HepG2 (cell line): ENCODE results near the gene PLEKHA6. TPM values are rescaled to one million over a fixed set of nuclear protein-coding genes. Genes with fewer than 3 reads are reported as not detected.

Source experiments
- ATRX ChIP-seq: sonication (generic); formaldehyde crosslinking; IDR thresholded peaks from 2 replicates; pipeline ENCODE4 v1.4.0; 2020; ENCODE audit warnings: missing genetic modification reagents, borderline replicate concordance
- IRF2 ChIP-seq: IDR thresholded peaks from 2 replicates; pipeline ENCODE4 v1.6.1; 2018; ENCODE audit warnings: missing genetic modification reagents, missing compliant biosample characterization
- MTERF4 ChIP-seq: sonication (generic); formaldehyde crosslinking; IDR thresholded peaks from 2 replicates; pipeline ENCODE4 v1.8.0; 2023; ENCODE audit warnings: mild to moderate bottlenecking, missing genetic modification reagents
- NCOA1 ChIP-seq: sonication (generic); formaldehyde crosslinking; IDR thresholded peaks from 2 replicates; pipeline ENCODE4 v1.9.0; 2021; ENCODE audit warnings: missing genetic modification reagents
- NFE2L1 ChIP-seq: sonication (generic); formaldehyde crosslinking; IDR thresholded peaks from 2 replicates; pipeline ENCODE4 v1.4.0; 2020; ENCODE audit warnings: missing genetic modification reagents, mild to moderate bottlenecking, borderline replicate concordance
- NFYC ChIP-seq: IDR thresholded peaks from 2 replicates; pipeline ENCODE4 v1.6.1; 2016; ENCODE audit warnings: missing genetic modification reagents, missing compliant biosample characterization
- NONO ChIP-seq, 2 experiments: fragments of 450-650 bp in 1 of 2; sonication (generic) in 1 of 2; formaldehyde crosslinking in 1 of 2; IDR thresholded peaks in 1 of 2; conservative IDR thresholded peaks in 1 of 2; 2 replicates each; pipeline versions ENCODE4 v1.6.1 to v1.8.0; 2017 to 2022; ENCODE audit warnings: mild to moderate bottlenecking in 1 of 2, missing genetic modification reagents in 1 of 2, moderate library complexity in 1 of 2
- SAP130 ChIP-seq: IDR thresholded peaks from 2 replicates; pipeline ENCODE4 v1.6.1; 2016; ENCODE audit warnings: low read depth
- SOX6 ChIP-seq, 2 experiments: fragments of 450-650 bp in 1 of 2; sonication (generic) in 1 of 2; formaldehyde crosslinking in 1 of 2; IDR thresholded peaks; 2 replicates each; pipeline versions ENCODE4 v1.4.0 to v1.6.1; 2017 to 2020; ENCODE audit warnings: antibody characterized with exemption in 1 of 2, mild to moderate bottlenecking in 1 of 2, missing genetic modification reagents in 1 of 2
- SUZ12 ChIP-seq: fragments of 150-350 bp; IDR thresholded peaks from 2 replicates; pipeline ENCODE4 v1.6.1; 2014; ENCODE audit warnings: low read depth, low read length
- ZBTB10 ChIP-seq: sonication (generic); formaldehyde crosslinking; IDR thresholded peaks from 2 replicates; pipeline ENCODE4 v1.4.0; 2020; ENCODE audit warnings: missing genetic modification reagents, borderline replicate concordance
- ZBTB42 ChIP-seq: sonication (generic); formaldehyde crosslinking; IDR thresholded peaks from 2 replicates; pipeline ENCODE4 v1.5.0; 2020; ENCODE audit warnings: mild to moderate bottlenecking, missing genetic modification reagents
- ZFP90 ChIP-seq: sonication (generic); formaldehyde crosslinking; IDR thresholded peaks from 2 replicates; pipeline ENCODE4 v1.8.0; 2022; ENCODE audit warnings: missing genetic modification reagents, mild to moderate bottlenecking, inconsistent platforms, borderline replicate concordance
- ZMAT3 ChIP-seq: sonication (generic); formaldehyde crosslinking; conservative IDR thresholded peaks from 2 replicates; pipeline ENCODE4 v1.7.0; 2021; ENCODE audit warnings: missing genetic modification reagents
- ZNF34 ChIP-seq: sonication (generic); formaldehyde crosslinking; IDR thresholded peaks from 2 replicates; pipeline ENCODE4 v1.4.0; 2020; ENCODE audit warnings: mild to moderate bottlenecking, missing genetic modification reagents, borderline replicate concordance
- ZNF724P ChIP-seq: sonication (generic); formaldehyde crosslinking; IDR thresholded peaks from 2 replicates; pipeline ENCODE4 v1.8.0; 2022; ENCODE audit warnings: missing genetic modification reagents, borderline replicate concordance
- polyA plus RNA-seq, 8 experiments: library from polyadenylated mRNA; depleted of rRNA in 3 of 8; stranded (reverse) in 7 of 8; unstranded in 1 of 8; fragments of >200 nt; fragmentation: Illumina TruSeq in 4 of 8; extraction: Trizol in 4 of 8; gene quantifications; 2 replicates each; pipeline versions ENCODE4 v1.2.1 to v1.2.3, GENCODE V29; 2011 to 2016; ENCODE audit warnings: low read depth in 4 of 8, missing spikeins in 1 of 8, mixed read lengths in 1 of 8; ENCODE audit not compliant: insufficient read depth in 1 of 8
- total RNA-seq, 5 experiments: library from RNA; depleted of rRNA; stranded (reverse); fragments of >200 nt; fragmentation: Illumina TruSeq; extraction: Trizol; gene quantifications; 2 replicates each; pipeline ENCODE4 v1.2.3, GENCODE V29; 2016; ENCODE audit warnings: low read depth in 1 of 5
- TF ChIP-seq, protein P1 (sequence below): sonication (generic); formaldehyde crosslinking; IDR thresholded peaks from 2 replicates; pipeline ENCODE4 v1.4.0; 2020; ENCODE audit warnings: missing genetic modification reagents
- TF ChIP-seq, protein P2 (sequence below): sonication (generic); formaldehyde crosslinking; IDR thresholded peaks from 2 replicates; pipeline ENCODE4 v1.5.0; 2020; ENCODE audit warnings: mild to moderate bottlenecking, missing genetic modification reagents, borderline replicate concordance

PLEKHA6 gene
- total and polyA plus RNA-seq, 2 of the 13 experiments (the other 11 are each of a cell fraction or from before 2014, with no cell fraction given), result 5.3 to 11.4 TPM

- TF ChIP-seq ATRX (CRISPR knock-in tag) (no peak), ZNF724P (CRISPR knock-in tag) (no peak), ZBTB10 (CRISPR knock-in tag) (no peak), NONO (IDR thresholded peaks at IDR 0.05) (no peak), NONO (CRISPR knock-in tag; conservative IDR thresholded peaks at IDR 0.05) (no peak), MTERF4 (CRISPR knock-in tag) (no peak), NFE2L1 (CRISPR knock-in tag) (no peak), NFYC (CRISPR knock-in tag) (no peak), ZNF34 (CRISPR knock-in tag) (no peak), IRF2 (CRISPR knock-in tag) (no peak), ZMAT3 (no peak), ZFP90 (CRISPR knock-in tag) (no peak), SUZ12 (no peak), ZBTB42 (CRISPR knock-in tag) (no peak), NCOA1 (CRISPR knock-in tag) (peak; percentile 33; the same call in 1 of the 2 replicates), SOX6 (IDR thresholded peaks at IDR 0.05) (no peak), SOX6 (CRISPR knock-in tag; IDR thresholded peaks at IDR 0.05) (0 out of 2 replicates have a peak, but pooled peaks have one; percentile 10), SAP130 (peak; percentile 26; the same call in 1 of the 2 replicates)
- TF ChIP-seq, protein P1, sequence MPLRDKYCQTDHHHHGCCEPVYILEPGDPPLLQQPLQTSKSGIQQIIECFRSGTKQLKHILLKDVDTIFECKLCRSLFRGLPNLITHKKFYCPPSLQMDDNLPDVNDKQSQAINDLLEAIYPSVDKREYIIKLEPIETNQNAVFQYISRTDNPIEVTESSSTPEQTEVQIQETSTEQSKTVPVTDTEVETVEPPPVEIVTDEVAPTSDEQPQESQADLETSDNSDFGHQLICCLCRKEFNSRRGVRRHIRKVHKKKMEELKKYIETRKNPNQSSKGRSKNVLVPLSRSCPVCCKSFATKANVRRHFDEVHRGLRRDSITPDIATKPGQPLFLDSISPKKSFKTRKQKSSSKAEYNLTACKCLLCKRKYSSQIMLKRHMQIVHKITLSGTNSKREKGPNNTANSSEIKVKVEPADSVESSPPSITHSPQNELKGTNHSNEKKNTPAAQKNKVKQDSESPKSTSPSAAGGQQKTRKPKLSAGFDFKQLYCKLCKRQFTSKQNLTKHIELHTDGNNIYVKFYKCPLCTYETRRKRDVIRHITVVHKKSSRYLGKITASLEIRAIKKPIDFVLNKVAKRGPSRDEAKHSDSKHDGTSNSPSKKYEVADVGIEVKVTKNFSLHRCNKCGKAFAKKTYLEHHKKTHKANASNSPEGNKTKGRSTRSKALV, result no peak
- TF ChIP-seq, protein P2, sequence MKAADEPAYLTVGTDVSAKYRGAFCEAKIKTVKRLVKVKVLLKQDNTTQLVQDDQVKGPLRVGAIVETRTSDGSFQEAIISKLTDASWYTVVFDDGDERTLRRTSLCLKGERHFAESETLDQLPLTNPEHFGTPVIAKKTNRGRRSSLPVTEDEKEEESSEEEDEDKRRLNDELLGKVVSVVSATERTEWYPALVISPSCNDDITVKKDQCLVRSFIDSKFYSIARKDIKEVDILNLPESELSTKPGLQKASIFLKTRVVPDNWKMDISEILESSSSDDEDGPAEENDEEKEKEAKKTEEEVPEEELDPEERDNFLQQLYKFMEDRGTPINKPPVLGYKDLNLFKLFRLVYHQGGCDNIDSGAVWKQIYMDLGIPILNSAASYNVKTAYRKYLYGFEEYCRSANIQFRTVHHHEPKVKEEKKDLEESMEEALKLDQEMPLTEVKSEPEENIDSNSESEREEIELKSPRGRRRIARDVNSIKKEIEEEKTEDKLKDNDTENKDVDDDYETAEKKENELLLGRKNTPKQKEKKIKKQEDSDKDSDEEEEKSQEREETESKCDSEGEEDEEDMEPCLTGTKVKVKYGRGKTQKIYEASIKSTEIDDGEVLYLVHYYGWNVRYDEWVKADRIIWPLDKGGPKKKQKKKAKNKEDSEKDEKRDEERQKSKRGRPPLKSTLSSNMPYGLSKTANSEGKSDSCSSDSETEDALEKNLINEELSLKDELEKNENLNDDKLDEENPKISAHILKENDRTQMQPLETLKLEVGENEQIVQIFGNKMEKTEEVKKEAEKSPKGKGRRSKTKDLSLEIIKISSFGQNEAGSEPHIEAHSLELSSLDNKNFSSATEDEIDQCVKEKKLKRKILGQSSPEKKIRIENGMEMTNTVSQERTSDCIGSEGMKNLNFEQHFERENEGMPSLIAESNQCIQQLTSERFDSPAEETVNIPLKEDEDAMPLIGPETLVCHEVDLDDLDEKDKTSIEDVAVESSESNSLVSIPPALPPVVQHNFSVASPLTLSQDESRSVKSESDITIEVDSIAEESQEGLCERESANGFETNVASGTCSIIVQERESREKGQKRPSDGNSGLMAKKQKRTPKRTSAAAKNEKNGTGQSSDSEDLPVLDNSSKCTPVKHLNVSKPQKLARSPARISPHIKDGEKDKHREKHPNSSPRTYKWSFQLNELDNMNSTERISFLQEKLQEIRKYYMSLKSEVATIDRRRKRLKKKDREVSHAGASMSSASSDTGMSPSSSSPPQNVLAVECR (CRISPR knock-in tag), result peak; percentile 48; the same call in 1 of the 2 replicates
These were observed 152.6 kb downstream of the PLEKHA6 start (continued) for GRCh38 chr1:204207136-204207616.
